Fibroblast of skin of left quadriceps (primary cell): ENCODE data around the gene PLEKHO2.

Source experiments
- DNase-seq, 2 experiments: peaks; one replicate each; pipeline ENCODE4 v3.0.0-alpha.2; 2013; ENCODE audit warnings: low read depth in 2 of 2

Gene PLEKHO2

DNA sequence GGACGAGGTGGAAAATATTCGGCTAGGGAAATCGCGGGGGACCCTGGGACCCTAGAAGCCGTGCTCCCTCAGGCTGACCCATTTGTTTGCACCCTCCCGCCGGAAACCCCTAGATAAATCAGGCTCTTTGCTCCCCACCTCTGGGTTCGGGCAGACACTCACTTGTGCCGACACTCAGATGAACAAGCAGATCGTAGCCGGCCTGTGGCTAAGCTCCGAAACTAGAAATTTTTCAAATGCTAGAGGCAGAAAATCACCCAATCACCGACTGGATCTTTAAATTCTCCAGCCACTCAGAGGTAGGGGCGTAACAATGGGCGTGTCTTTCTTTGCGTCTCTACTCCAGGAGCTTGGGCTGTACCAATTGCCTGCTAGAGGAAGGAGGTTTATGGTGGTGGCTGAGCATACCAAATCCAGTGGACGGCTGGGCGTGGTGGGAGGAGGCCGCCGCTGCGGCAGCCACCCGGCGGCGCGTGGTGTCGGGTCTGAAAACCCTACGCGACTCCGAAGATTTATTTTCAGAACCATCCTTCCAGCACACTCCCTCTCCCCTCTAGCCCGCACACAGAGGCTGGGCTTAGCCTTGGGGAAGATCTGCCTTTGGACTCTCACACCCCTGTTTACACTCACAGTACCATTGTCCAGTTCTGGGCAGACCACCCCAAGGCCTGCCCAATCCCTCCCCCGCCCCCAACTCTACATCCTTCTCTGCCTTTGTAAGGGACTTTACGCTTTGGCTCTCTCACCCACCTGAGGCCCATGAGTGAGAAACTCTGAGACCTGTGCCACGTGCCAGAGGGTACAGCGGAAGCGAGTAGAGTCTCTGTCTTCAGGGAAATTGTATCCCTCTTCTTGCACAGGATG lies 16.1 kb upstream of the PLEKHO2 start, which contains the start of gene PIF1:
PIF1 (minus strand) TSS at position 217 of the 864 bp plus-strand sequence. CDS start 1,312 bp downstream, outside the sequence.
- DNase-seq, result peak; percentile 98

- DNase-seq, result no peak
Measured at GRCh38 chr15:64828985-64829384, 12.7 kb upstream of the PLEKHO2 start.

GRCh38 chr15:64833690-64834089 lies 8.0 kb upstream of the PLEKHO2 start:
- no peak for DNase-seq

GRCh38 chr15:64836023-64836536 lies 5.6 kb upstream of the PLEKHO2 start:
- DNase-seq, result no peak

GRCh38 chr15:64837502-64837901 lies 4.2 kb upstream of the PLEKHO2 start:
- DNase-seq, result no peak

DNA sequence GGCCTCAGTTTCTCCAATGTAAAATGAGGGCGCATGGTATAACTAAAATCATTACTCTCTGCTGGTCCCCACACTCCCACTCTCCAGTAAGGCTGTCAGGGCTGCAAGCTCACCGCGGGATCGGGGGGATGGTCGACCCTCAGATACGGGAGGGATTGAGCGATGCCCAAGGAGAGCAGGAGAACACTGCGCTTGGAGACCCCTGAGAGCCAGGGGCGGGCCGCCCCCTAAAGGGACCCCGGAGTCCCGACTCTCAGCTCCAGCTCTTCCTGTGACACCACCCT lies 713 bp upstream of the PLEKHO2 start:
- no peak for DNase-seq

GRCh38 chr15:64842096-64842939 lies 603 bp downstream of the PLEKHO2 start:
- DNase-seq, result no peak

- DNase-seq, result no peak
Measured at GRCh38 chr15:64842986-64843561, 1.4 kb downstream of the PLEKHO2 start.

- no peak for DNase-seq
Measured at GRCh38 chr15:64843991-64844390, 2.3 kb downstream of the PLEKHO2 start.

GRCh38 chr15:64844576-64845145 lies 2.9 kb downstream of the PLEKHO2 start:
- DNase-seq, result no peak

DNA sequence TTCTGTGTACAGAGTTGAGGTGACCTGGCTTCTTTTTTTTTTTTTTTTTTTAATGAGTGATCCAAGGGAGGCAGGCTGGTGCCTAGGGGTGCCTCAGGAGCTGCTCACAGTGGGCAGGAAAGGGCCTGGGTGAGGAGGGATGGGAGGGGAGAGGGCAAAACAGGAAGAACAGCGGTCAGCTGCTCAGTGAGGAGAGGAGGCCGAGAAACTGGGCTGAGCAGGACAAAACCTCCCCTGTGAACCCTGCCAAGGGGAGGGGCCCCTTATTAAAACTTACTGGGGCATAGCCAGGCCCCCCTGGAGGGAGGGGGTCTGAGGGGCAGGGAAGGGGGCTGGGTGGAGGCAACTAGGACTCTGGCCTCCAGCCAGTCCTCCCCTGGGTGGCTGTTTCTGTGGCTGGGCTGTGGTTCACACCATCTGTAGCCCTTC lies 3.5 kb downstream of the PLEKHO2 start:
- DNase-seq, result no peak

DNA sequence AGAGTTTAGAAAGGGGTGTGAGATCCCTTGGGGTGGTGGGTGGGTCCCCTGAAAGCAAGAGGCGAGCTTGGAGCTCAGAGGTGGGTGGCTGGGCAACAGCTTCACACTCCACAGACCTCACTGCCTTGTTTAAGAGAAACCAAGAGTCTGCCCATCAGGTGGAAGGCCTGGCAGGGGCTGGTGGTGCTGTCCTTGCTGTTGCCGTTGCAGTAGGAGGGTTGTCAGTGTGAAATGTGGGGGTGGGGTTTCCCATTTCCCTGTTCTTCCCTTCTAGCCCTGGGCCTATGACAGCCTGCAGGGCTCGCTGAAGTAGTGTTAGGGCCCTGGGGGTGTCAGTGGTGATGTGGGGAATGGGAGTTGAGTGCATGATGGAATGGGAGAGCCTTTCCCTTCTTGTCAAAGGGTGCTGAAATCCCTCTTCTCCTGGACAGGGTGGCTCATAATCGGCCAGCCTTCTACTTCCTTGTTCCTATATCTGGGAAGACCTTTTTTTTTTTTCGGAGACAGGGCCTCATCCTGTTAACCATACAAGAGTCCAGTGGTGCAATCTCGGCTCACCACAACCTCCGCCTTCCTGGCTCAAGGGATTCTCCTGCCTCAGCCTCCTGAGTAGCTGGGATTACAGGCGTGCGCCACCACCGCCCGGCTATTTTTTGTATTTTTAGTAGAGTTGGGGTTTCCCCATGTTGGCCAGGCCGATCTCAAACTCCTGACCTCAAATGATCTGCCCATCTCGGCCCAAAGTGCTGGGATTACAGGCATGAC lies 4.3 kb downstream of the PLEKHO2 start:
- DNase-seq, result no peak

- no peak for DNase-seq
Measured at GRCh38 chr15:64847016-64847415, 5.3 kb downstream of the PLEKHO2 start.

- no peak for DNase-seq
Measured at GRCh38 chr15:64847448-64847847, 5.7 kb downstream of the PLEKHO2 start.

DNA sequence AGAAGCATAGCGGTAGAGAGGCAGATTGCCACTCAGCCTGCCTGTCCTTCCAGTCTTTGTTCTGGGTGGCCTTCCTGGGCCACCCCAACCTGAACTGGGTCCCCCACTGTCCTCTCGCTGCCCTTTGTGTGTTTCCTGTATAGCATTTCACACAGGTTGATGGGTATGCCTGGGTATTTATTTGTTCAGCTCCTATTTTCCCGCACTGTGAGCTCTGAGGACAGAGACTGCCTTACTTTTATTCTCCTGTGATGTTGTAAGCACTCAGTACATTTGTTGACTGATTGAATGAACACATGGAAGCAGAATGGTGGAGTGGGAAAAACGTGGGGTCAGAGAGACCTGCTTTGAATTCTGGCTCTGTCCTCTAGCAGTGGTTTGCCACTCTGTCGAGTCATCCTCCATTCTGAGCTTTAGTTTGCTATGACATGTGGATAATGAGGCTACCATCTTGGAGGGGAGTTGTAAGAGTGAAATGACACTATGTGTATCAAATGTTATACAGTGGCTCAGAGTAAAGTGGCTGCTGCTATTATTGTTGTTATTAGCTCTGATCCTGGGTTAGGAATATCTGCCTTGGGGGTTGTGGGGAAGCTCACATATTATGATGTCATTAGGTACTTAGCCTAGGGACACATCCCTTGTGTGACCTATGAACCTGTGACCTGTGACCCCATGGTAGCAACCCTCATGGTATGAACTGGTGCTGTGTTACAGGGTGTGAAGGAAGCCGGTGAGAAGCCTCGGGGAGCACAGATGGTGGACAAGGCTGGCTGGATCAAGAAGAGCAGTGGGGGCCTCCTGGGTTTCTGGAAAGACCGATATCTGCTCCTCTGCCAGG lies 6.4 kb downstream of the PLEKHO2 start:
- no peak for DNase-seq

GRCh38 chr15:64850778-64851502 lies 9.2 kb downstream of the PLEKHO2 start:
- no peak for DNase-seq

DNA sequence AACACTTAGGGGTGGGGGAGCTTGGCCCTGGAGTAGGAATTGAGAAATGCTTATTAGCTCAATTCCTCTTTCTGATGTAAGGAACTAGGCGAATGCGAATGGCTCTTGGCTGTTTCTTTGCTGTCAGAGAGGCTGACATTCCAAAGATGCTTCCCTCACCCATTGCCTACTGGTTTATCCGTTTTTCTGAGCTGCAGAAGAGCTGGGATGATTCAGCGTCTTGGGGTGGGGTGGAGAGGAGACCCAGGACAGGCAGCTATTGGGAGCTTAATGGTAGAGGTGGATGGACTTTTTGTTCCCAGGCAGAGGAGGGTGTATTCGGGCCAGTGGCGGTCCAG lies 9.8 kb downstream of the PLEKHO2 start:
- DNase-seq, result peak; percentile 79

- no peak for DNase-seq
Measured at GRCh38 chr15:64854041-64854440, 12.3 kb downstream of the PLEKHO2 start.

DNA sequence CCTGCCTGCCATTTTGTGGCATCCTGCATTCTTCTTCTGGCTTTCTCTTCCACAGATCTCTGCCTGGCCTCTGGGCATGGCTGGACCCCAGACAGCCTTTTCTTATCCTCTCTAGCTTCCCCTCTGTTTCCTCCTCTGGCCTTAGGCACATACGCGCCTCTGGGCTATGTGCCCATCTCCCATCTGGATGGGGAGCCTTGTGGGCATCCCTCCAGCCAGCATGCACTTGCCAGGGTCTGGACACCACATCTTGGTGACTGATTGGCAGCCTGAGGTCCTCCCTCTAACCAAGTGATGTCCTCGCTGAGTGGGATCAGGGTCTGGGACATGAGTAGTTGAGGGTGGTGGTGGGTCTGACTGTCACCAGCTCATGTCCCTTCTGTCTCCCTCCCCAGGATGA lies 12.8 kb downstream of the PLEKHO2 start:
- no peak for DNase-seq
